Measurements from ENCODE around the gene BMP8A. TPM values are rescaled to one million over a fixed set of nuclear protein-coding genes. Genes with fewer than 3 reads are reported as not detected.
A peak's percentile ranks its signal among the peaks of the same experiment; 100 is the strongest.

BMP8A gene
- total RNA-seq, 1 donor from 2014 or later = not detected

GRCh38 chr1:39505289-39505688, 13.9 kb downstream of the BMP8A start:
- no peak for DNase-seq (ENCODE audit: low spot score)
- TF ChIP-seq CTCF (IDR thresholded peaks at IDR 0.05) = no peak
- no peak for TF ChIP-seq EZH2phosphoT487 (IDR thresholded peaks at IDR 0.05)
- TF ChIP-seq EZH2 (IDR thresholded peaks at IDR 0.05) = no peak
- no peaks in the 10 kb centered on the region for H3K79me2 ChIP-seq (ENCODE audit: low read depth)
- H3K4me2 ChIP-seq = no peak overlapping the region
- H3K4me1 ChIP-seq = no peaks in the 10 kb centered on the region
- no peak overlapping the region for H3K27ac Mint-ChIP-seq
- no peak overlapping the region for H3K27ac ChIP-seq
- H3K36me3 Mint-ChIP-seq = peaks cover 3% of the 10 kb centered on the region
- H3K9me3 ChIP-seq (ENCODE audit: low read depth) = no peaks in the 10 kb centered on the region
- H3K27me3 ChIP-seq = no peaks in the 10 kb centered on the region
- no peak overlapping the region for H3K4me3 ChIP-seq
- no peak overlapping the region for H3K4me3 Mint-ChIP-seq
- peaks cover 13% of the 10 kb centered on the region for H3K4me1 Mint-ChIP-seq
- no peak overlapping the region for H2AFZ ChIP-seq (replicated peaks)
- no peaks in the 10 kb centered on the region for H4K20me1 ChIP-seq (ENCODE audit: low read depth)
- no peaks in the 10 kb centered on the region for H3K36me3 ChIP-seq
- no peak overlapping the region for H3K9ac ChIP-seq
- H3K9me3 Mint-ChIP-seq = peaks cover 3% of the 10 kb centered on the region
- H3K27me3 Mint-ChIP-seq (ENCODE audit: insufficient read depth, low read depth) = peaks cover 4% of the 10 kb centered on the region
- no peaks in the 10 kb centered on the region for H3F3A ChIP-seq (ENCODE audit: low read depth)

GRCh38 chr1:39507230-39507928, 15.9 kb downstream of the BMP8A start:
- Histone ChIP-seq H3K4me2 (no peak overlapping the region), H3K79me2 (ENCODE audit: low read depth) (no peaks in the 10 kb centered on the region), H2AFZ (replicated peaks) (peak overlapping the region; percentile 48), H3F3A (ENCODE audit: low read depth) (no peaks in the 10 kb centered on the region), H3K36me3 (no peaks in the 10 kb centered on the region), H3K9me3 (ENCODE audit: low read depth) (no peaks in the 10 kb centered on the region), H3K4me1 (no peaks in the 10 kb centered on the region), H4K20me1 (ENCODE audit: low read depth) (no peaks in the 10 kb centered on the region), H3K27me3 (no peaks in the 10 kb centered on the region), H3K27ac (no peak overlapping the region), H3K4me3 (no peak overlapping the region), H3K9ac (no peak overlapping the region)
- no peak overlapping the region for H3K4me3 Mint-ChIP-seq
- H3K4me1 Mint-ChIP-seq = peaks cover 9% of the 10 kb centered on the region
- peaks cover 1% of the 10 kb centered on the region for H3K9me3 Mint-ChIP-seq
- H3K27ac Mint-ChIP-seq = no peak overlapping the region
- H3K36me3 Mint-ChIP-seq = peaks cover 1% of the 10 kb centered on the region
- TF ChIP-seq CTCF (IDR thresholded peaks at IDR 0.05) = peak; percentile 59
- no peak for TF ChIP-seq EZH2phosphoT487 (IDR thresholded peaks at IDR 0.05)
- H3K27me3 Mint-ChIP-seq (ENCODE audit: insufficient read depth, low read depth) = peaks cover 4% of the 10 kb centered on the region
- peak; percentile 71 for DNase-seq (ENCODE audit: low spot score)

GRCh38 chr1:39508266-39508665, 16.8 kb downstream of the BMP8A start:
- Histone ChIP-seq H3K36me3 (no peaks in the 10 kb centered on the region), H3F3A (ENCODE audit: low read depth) (no peaks in the 10 kb centered on the region), H3K4me3 (no peak overlapping the region), H3K9me3 (ENCODE audit: low read depth) (no peaks in the 10 kb centered on the region), H3K27me3 (peaks cover 5% of the 10 kb centered on the region), H3K4me1 (no peaks in the 10 kb centered on the region), H3K9ac (no peak overlapping the region), H4K20me1 (ENCODE audit: low read depth) (no peaks in the 10 kb centered on the region), H3K4me2 (no peak overlapping the region), H3K27ac (no peak overlapping the region), H3K79me2 (ENCODE audit: low read depth) (no peaks in the 10 kb centered on the region), H2AFZ (replicated peaks) (no peak overlapping the region)
- peak overlapping the region; percentile 66 for H3K4me3 Mint-ChIP-seq
- no peak overlapping the region for H3K27ac Mint-ChIP-seq
- H3K36me3 Mint-ChIP-seq = no peaks in the 10 kb centered on the region
- DNase-seq (ENCODE audit: low spot score) = no peak
- no peaks in the 10 kb centered on the region for H3K9me3 Mint-ChIP-seq
- H3K4me1 Mint-ChIP-seq = peaks cover 9% of the 10 kb centered on the region
- TF ChIP-seq EZH2 (IDR thresholded peaks at IDR 0.05) = no peak
- no peak for TF ChIP-seq EZH2phosphoT487 (IDR thresholded peaks at IDR 0.05)
- TF ChIP-seq CTCF (IDR thresholded peaks at IDR 0.05) = no peak
- H3K27me3 Mint-ChIP-seq (ENCODE audit: insufficient read depth, low read depth) = peaks cover 2% of the 10 kb centered on the region
